NB4 (cell line): Measurements from ENCODE around the gene SENP7.

ENCODE experiments used
- POLR2A ChIP-seq: IDR thresholded peaks from 2 replicates; pipeline ENCODE4 v1.6.1; 2011; ENCODE audit warnings: mild to moderate bottlenecking; ENCODE audit not compliant: insufficient read length; ENCODE audit errors: extremely low read depth
- TF ChIP-seq, protein P1 (sequence below): IDR thresholded peaks from one replicate; pipeline ENCODE4 v1.5.1; 2012; ENCODE audit warnings: low read depth, low read length

DNA sequence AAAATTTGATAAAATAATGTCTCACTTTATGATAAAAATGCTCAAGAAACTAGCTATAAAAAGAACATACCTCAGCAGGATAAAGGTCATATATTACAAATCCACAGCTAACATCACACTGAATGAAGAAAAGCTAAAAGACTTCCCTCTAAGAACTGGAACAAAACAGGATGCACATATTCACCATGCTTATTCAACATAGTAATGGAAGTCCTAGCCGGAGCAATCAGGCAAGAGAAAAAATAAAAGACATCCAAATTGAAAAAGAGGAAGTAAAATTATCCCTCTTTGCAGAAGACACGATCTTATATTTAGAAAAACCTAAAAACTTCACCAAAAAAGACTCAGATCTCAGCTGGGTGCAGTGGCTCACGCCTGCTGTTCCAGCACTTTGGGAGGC lies 34.0 kb downstream of the SENP7 start:
- TF ChIP-seq POLR2A, result no peak
- TF ChIP-seq, protein P1, sequence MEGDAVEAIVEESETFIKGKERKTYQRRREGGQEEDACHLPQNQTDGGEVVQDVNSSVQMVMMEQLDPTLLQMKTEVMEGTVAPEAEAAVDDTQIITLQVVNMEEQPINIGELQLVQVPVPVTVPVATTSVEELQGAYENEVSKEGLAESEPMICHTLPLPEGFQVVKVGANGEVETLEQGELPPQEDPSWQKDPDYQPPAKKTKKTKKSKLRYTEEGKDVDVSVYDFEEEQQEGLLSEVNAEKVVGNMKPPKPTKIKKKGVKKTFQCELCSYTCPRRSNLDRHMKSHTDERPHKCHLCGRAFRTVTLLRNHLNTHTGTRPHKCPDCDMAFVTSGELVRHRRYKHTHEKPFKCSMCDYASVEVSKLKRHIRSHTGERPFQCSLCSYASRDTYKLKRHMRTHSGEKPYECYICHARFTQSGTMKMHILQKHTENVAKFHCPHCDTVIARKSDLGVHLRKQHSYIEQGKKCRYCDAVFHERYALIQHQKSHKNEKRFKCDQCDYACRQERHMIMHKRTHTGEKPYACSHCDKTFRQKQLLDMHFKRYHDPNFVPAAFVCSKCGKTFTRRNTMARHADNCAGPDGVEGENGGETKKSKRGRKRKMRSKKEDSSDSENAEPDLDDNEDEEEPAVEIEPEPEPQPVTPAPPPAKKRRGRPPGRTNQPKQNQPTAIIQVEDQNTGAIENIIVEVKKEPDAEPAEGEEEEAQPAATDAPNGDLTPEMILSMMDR, result no peak
